ENCODE data around the gene PIP5K1A.

The PIP5K1A gene

DNA sequence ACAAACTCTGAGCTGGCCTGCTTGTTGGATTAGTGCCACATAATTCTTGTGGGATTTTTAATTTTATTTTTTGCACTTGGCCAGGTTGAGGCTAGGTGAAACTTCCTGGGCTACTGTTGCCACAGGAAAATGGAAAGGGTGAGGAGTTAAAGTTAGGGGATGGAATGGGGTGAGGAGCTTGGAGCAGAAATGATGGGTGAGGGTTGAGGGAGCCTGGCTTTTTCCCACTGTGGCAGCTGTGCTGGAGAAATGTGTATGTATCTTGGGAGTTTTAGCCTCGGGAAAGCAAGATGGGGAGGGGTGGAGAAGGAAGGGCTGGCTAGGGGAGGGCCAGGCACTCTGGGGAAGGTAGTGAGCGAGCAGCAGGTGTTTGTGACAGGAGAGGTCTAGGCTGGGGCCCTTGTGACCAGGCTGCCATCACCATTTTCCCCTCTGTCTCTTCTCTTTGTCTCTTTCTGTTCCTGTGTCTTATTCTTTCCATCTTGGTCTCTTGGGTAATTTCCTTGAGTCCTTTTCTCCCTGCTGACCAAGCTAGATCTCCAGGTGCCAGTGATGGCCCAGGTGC, 85.7 kb downstream of the PIP5K1A start:
- no peaks in the 10 kb centered on the region for H3K9me3 ChIP-seq (ENCODE audit: insufficient read depth, low read depth, low read length)
- peak overlapping the region; percentile 86; the same call in 1 of the 2 replicates for H3K4me3 ChIP-seq (ENCODE audit: low read length)
- peaks cover 46% of the 10 kb centered on the region for H3K36me3 ChIP-seq (ENCODE audit: insufficient read depth, low read depth, low read length)
- no peaks in the 10 kb centered on the region for H3K27me3 ChIP-seq (ENCODE audit: insufficient read depth, low read length)
- H3K27ac ChIP-seq (ENCODE audit: low read length): no peak overlapping the region
- H3K4me1 ChIP-seq (ENCODE audit: insufficient read depth, low read length): peaks cover 5% of the 10 kb centered on the region; the same call in 1 of the 2 replicates
- H3K9ac ChIP-seq (ENCODE audit: low read depth, low read length): peak overlapping the region; percentile 47; the same call in 1 of the 2 replicates

DNA sequence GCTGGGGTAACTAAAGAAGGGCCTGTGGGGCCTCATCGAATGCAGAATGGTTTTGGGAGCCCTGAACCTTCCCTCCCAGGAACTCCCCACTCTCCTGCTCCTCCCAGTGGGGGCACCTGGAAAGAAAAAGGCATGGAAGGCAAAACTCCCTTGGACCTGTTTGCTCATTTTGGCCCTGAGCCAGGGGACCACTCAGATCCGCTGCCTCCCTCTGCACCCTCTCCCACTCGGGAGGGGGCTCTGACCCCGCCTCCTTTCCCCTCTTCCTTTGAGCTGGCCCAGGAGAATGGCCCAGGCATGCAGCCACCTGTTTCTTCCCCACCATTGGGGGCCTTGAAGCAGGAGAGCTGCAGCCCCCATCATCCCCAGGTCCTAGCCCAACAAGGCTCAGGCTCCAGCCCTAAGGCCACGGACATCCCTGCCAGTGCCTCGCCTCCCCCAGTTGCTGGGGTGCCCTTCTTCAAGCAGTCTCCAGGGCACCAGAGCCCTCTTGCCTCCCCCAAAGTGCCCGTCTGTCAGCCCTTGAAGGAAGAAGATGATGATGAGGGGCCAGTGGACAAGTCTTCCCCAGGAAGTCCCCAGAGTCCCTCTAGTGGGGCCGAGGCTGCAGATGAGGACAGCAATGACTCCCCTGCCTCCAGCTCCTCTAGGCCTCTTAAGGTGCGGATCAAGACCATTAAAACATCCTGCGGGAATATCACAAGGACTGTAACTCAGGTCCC, 88.4 kb downstream of the PIP5K1A start:
- peaks cover 70% of the 10 kb centered on the region for H3K36me3 ChIP-seq (ENCODE audit: insufficient read depth, low read depth, low read length)
- H3K9me3 ChIP-seq (ENCODE audit: insufficient read depth, low read depth, low read length): no peaks in the 10 kb centered on the region
- no peaks in the 10 kb centered on the region for H3K27me3 ChIP-seq (ENCODE audit: insufficient read depth, low read length)
- H3K4me1 ChIP-seq (ENCODE audit: insufficient read depth, low read length): peaks cover 5% of the 10 kb centered on the region; the same call in 1 of the 2 replicates
- no peak overlapping the region for H3K4me3 ChIP-seq (ENCODE audit: low read length)
- H3K9ac ChIP-seq (ENCODE audit: low read depth, low read length): no peak overlapping the region
- H3K27ac ChIP-seq (ENCODE audit: low read length): no peak overlapping the region

DNA sequence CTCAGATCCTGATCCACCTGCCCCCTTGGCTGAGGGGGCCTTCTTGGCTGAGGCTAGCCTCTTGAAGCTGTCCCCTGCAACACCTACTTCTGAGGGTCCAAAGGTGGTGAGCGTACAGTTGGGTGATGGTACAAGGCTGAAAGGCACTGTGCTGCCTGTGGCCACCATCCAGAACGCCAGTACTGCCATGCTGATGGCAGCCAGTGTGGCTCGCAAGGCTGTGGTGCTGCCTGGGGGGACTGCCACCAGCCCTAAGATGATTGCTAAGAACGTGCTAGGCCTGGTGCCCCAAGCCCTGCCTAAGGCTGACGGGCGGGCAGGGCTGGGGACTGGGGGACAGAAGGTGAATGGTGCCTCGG, 89.0 kb downstream of the PIP5K1A start:
- Histone ChIP-seq H3K4me1 (ENCODE audit: insufficient read depth, low read length) (peaks cover 5% of the 10 kb centered on the region; the same call in 1 of the 2 replicates), H3K4me3 (ENCODE audit: low read length) (no peak overlapping the region), H3K27me3 (ENCODE audit: insufficient read depth, low read length) (no peaks in the 10 kb centered on the region), H3K36me3 (ENCODE audit: insufficient read depth, low read depth, low read length) (peaks cover 75% of the 10 kb centered on the region), H3K9ac (ENCODE audit: low read depth, low read length) (no peak overlapping the region), H3K9me3 (ENCODE audit: insufficient read depth, low read depth, low read length) (no peaks in the 10 kb centered on the region), H3K27ac (ENCODE audit: low read length) (no peak overlapping the region)

DNA sequence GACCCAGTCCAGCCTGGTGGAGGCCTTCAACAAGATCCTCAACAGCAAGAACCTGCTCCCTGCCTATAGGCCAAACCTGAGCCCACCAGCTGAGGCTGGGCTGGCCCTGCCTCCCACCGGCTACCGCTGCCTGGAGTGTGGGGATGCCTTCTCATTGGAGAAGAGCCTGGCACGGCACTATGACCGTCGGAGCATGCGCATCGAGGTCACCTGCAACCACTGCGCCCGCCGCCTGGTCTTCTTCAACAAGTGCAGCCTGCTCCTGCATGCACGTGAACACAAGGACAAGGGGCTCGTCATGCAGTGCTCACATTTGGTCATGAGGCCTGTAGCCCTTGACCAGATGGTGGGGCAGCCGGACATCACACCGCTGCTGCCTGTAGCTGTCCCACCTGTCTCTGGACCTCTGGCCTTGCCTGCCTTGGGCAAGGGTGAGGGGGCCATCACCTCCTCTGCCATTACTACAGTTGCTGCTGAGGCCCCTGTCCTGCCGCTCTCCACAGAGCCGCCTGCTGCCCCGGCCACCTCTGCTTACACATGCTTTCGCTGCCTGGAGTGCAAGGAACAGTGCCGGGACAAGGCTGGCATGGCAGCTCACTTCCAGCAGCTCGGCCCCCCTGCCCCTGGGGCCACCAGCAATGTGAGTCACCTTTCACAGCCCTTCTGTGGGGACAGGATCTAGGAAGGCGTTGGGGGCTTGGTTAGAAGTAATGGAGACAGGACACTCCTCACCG, 89.6 kb downstream of the PIP5K1A start:
- H3K9me3 ChIP-seq (ENCODE audit: insufficient read depth, low read depth, low read length): no peaks in the 10 kb centered on the region
- peaks cover 5% of the 10 kb centered on the region; the same call in 1 of the 2 replicates for H3K4me1 ChIP-seq (ENCODE audit: insufficient read depth, low read length)
- peaks cover 81% of the 10 kb centered on the region for H3K36me3 ChIP-seq (ENCODE audit: insufficient read depth, low read depth, low read length)
- no peaks in the 10 kb centered on the region for H3K27me3 ChIP-seq (ENCODE audit: insufficient read depth, low read length)
- no peak overlapping the region for H3K4me3 ChIP-seq (ENCODE audit: low read length)
- no peak overlapping the region for H3K9ac ChIP-seq (ENCODE audit: low read depth, low read length)
- no peak overlapping the region for H3K27ac ChIP-seq (ENCODE audit: low read length)

DNA sequence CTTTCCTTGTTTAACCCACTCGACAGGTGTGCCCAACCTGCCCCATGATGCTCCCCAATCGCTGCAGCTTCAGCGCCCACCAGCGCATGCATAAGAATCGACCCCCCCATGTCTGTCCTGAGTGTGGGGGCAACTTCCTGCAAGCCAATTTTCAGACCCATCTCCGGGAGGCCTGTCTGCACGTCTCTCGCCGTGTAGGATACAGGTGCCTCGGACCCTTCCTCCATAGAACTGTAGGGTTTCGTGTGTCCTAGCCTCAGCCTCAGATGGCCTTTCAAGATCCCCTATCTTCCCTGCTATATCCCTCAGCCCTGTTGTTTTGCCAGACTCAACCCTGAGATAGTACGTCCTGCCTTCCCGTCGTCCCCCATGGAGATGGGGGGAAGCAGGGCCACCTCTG, 90.2 kb downstream of the PIP5K1A start:
- H3K4me1 ChIP-seq (ENCODE audit: insufficient read depth, low read length): peaks cover 4% of the 10 kb centered on the region; the same call in 1 of the 2 replicates
- no peak overlapping the region for H3K27ac ChIP-seq (ENCODE audit: low read length)
- H3K27me3 ChIP-seq (ENCODE audit: insufficient read depth, low read length): no peaks in the 10 kb centered on the region
- H3K9me3 ChIP-seq (ENCODE audit: insufficient read depth, low read depth, low read length): no peaks in the 10 kb centered on the region
- no peak overlapping the region for H3K9ac ChIP-seq (ENCODE audit: low read depth, low read length)
- no peak overlapping the region for H3K4me3 ChIP-seq (ENCODE audit: low read length)
- H3K36me3 ChIP-seq (ENCODE audit: insufficient read depth, low read depth, low read length): peaks cover 87% of the 10 kb centered on the region

DNA sequence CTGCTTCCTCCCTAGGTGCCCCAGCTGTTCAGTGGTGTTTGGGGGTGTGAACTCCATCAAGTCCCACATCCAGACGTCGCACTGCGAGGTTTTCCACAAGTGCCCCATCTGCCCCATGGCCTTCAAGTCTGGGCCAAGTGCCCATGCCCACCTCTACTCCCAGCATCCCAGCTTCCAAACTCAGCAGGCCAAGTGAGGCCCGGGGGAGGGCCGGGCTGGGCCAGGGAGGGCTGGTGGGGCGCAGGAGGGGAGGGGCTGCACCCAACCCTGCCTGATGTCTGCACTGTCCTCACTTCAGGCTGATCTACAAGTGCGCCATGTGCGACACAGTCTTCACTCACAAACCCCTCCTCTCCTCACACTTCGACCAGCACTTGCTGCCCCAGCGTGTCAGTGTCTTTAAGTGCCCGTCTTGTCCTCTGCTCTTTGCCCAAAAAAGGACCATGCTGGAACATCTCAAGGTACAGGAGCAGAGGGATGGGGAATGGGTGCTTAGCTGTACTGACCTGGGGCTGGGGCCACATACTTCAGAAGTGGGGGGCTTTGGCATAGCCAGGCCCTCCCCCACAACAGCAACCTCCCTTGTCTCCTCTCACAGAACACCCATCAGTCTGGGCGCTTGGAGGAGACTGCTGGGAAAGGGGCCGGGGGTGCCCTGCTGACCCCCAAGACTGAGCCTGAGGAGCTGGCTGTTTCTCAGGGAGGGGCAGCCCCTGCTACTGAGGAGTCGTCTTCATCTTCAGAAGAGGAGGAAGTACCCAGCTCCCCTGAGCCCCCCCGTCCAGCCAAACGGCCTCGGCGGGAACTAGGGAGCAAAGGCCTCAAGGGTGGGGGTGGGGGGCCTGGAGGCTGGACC, 91.0 kb downstream of the PIP5K1A start:
- Histone ChIP-seq H3K36me3 (ENCODE audit: insufficient read depth, low read depth, low read length) (peaks cover 94% of the 10 kb centered on the region), H3K27ac (ENCODE audit: low read length) (no peak overlapping the region), H3K27me3 (ENCODE audit: insufficient read depth, low read length) (no peaks in the 10 kb centered on the region), H3K4me1 (ENCODE audit: insufficient read depth, low read length) (peaks cover 2% of the 10 kb centered on the region; the same call in 1 of the 2 replicates), H3K9me3 (ENCODE audit: insufficient read depth, low read depth, low read length) (no peaks in the 10 kb centered on the region), H3K4me3 (ENCODE audit: low read length) (no peak overlapping the region), H3K9ac (ENCODE audit: low read depth, low read length) (no peak overlapping the region)

DNA sequence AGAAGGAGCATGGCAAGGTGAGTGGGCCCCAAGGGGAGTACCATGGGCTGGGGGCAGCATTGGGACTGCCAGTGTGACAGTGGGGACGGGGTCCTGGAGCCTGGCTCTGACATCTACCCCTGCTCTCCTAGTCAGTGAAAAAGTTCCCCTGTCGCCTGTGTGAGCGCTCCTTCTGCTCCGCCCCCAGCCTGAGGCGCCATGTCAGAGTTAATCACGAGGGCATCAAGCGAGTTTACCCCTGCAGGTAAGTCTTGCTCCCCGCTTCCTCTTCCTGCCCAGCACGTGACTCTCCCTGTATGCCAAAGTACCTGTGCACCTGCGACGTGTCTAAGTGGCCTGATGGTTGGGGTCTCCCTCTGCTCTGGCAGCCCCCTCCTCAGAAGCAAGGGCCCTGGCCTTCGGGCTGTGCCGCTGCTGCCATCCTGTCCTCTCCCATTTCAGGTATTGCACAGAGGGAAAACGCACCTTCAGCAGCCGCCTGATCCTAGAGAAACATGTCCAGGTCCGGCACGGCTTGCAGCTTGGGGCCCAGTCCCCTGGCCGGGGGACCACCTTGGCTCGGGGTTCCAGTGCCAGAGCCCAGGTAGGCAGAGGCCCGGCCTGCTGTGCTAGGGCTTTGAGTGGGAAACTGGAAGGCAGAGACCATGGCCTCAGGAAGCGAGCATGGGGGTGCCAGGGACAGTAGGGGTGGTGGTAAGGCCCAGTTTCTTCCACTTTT, 91.8 kb downstream of the PIP5K1A start:
- H3K4me3 ChIP-seq (ENCODE audit: low read length): no peak overlapping the region
- H3K27ac ChIP-seq (ENCODE audit: low read length): no peak overlapping the region
- H3K9ac ChIP-seq (ENCODE audit: low read depth, low read length): no peak overlapping the region
- H3K4me1 ChIP-seq (ENCODE audit: insufficient read depth, low read length): peaks cover 7% of the 10 kb centered on the region; the same call in 1 of the 2 replicates
- no peaks in the 10 kb centered on the region for H3K9me3 ChIP-seq (ENCODE audit: insufficient read depth, low read depth, low read length)
- H3K36me3 ChIP-seq (ENCODE audit: insufficient read depth, low read depth, low read length): peaks cover 87% of the 10 kb centered on the region
- no peaks in the 10 kb centered on the region for H3K27me3 ChIP-seq (ENCODE audit: insufficient read depth, low read length)

DNA sequence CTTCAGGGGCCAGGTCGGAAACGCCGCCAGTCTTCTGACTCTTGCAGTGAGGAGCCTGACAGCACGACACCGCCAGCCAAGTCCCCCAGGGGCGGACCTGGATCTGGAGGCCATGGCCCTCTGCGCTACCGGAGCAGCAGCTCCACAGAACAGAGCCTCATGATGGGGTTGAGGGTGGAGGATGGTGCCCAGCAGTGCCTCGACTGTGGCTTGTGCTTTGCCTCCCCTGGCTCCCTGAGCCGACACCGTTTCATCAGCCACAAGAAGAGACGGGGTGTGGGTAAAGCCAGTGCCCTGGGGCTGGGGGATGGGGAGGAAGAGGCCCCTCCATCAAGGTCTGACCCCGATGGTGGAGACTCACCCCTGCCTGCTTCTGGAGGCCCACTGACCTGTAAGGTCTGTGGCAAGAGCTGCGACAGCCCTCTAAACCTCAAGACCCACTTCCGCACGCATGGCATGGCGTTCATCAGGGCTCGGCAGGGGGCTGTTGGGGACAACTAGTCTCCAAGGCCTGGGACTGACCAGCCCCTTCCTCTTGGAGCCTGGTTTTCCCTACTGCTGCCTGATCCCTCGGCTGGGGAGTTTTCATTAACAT, 92.5 kb downstream of the PIP5K1A start:
- no peak overlapping the region for H3K27ac ChIP-seq (ENCODE audit: low read length)
- H3K4me1 ChIP-seq (ENCODE audit: insufficient read depth, low read length): peaks cover 12% of the 10 kb centered on the region; the same call in 1 of the 2 replicates
- H3K9me3 ChIP-seq (ENCODE audit: insufficient read depth, low read depth, low read length): no peaks in the 10 kb centered on the region
- no peak overlapping the region for H3K9ac ChIP-seq (ENCODE audit: low read depth, low read length)
- no peaks in the 10 kb centered on the region for H3K27me3 ChIP-seq (ENCODE audit: insufficient read depth, low read length)
- peaks cover 85% of the 10 kb centered on the region for H3K36me3 ChIP-seq (ENCODE audit: insufficient read depth, low read depth, low read length)
- no peak overlapping the region for H3K4me3 ChIP-seq (ENCODE audit: low read length)

DNA sequence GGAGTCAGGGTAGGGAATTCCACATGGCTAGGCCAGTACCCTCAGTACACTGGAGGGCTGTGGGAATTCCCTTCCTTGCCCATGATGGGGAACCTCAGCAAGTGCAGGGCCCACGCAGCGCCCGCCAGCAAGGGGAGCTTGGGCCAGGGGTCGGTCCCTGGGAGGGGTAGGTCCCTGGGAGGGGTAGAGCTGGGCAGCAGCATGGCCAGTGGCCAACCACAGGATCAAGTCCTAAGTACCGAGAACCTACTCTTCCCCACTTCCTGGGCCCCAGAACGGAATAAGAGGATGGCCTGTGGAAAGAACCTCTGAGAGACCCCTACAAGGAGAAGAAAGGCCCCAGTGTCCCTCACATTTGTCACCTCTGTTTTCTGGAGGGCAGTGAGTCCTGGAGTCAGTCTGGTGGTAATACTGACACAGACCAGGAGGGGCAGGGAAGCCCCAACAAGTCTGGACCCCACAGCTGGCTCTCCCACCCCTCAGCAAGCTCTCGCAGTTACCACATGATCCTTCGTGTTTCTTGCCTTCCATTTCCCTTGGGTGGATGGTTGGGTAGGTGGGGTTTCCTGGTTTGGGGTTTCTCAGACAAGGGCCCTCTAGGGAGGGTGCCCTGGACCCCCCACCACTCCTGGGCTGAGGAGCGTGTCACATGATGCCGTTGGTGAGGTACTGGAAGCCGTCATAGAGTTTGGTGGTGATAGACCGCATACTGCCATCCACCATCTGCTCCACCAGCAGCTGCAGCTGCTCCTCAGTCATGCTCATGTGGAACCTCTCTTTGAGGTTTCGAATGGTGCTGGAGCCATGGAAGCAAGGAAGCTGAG, 94.1 kb downstream of the PIP5K1A start:
- Histone ChIP-seq H3K27ac (ENCODE audit: low read length) (no peak overlapping the region), H3K27me3 (ENCODE audit: insufficient read depth, low read length) (no peaks in the 10 kb centered on the region), H3K4me1 (ENCODE audit: insufficient read depth, low read length) (peaks cover 12% of the 10 kb centered on the region; the same call in 1 of the 2 replicates), H3K4me3 (ENCODE audit: low read length) (no peak overlapping the region), H3K9me3 (ENCODE audit: insufficient read depth, low read depth, low read length) (no peaks in the 10 kb centered on the region), H3K36me3 (ENCODE audit: insufficient read depth, low read depth, low read length) (peaks cover 81% of the 10 kb centered on the region), H3K9ac (ENCODE audit: low read depth, low read length) (no peak overlapping the region)

DNA sequence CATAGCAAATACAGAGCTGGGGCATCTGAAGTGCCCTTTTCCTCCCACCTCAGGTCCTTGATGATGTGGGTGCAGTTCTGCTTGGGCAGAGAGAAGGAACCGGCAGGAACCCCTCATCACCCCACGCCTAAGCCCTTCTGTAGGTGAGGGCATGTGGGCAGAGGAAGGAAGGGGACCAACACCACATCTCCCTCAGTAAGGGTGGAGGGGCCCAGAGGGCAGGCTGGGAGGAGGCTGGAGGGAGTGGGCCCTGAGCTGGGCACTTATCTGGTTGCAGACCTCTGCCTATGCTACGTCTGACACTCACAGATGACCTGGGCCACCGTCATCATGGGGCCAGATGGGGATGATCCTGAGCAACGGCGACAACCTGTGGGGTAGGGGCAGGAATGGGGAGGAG, 94.7 kb downstream of the PIP5K1A start:
- no peak overlapping the region for H3K27ac ChIP-seq (ENCODE audit: low read length)
- H3K4me1 ChIP-seq (ENCODE audit: insufficient read depth, low read length): peaks cover 12% of the 10 kb centered on the region; the same call in 1 of the 2 replicates
- no peaks in the 10 kb centered on the region for H3K27me3 ChIP-seq (ENCODE audit: insufficient read depth, low read length)
- H3K9ac ChIP-seq (ENCODE audit: low read depth, low read length): no peak overlapping the region
- no peaks in the 10 kb centered on the region for H3K9me3 ChIP-seq (ENCODE audit: insufficient read depth, low read depth, low read length)
- no peak overlapping the region for H3K4me3 ChIP-seq (ENCODE audit: low read length)
- H3K36me3 ChIP-seq (ENCODE audit: insufficient read depth, low read depth, low read length): peaks cover 81% of the 10 kb centered on the region

Data from iPS-20b (cell line).